B cell (primary cell): Measurements from ENCODE around the gene LCE1E. TPM values are rescaled to one million over a fixed set of nuclear protein-coding genes. Genes with fewer than 3 reads are reported as not detected.

Experiments used
- ATAC-seq: fragments of 200-7000 bp; cut with Tn5 transposase; one replicate; pipeline ENCODE4 v1.10.0; 2021; ENCODE audit warnings: low read depth, mild to moderate bottlenecking, moderate number of reproducible peaks, moderate library complexity
- CTCF ChIA-PET: fragments of 350-600 bp; sonication (Branson Sonifier 250); formaldehyde crosslinking; loops from one replicate; lab custom pipeline; 2021; ENCODE audit warnings: antibody characterized with exemption, inconsistent platforms; lab: Charles Lee
- POLR2A ChIA-PET: fragments of 350-600 bp; sonication (Branson Sonifier 250); formaldehyde crosslinking; loops from one replicate; lab custom pipeline; 2021; ENCODE audit warnings: antibody characterized with exemption; lab: Charles Lee
- DNase-seq: peaks from one replicate; pipeline ENCODE4 v3.0.0; 2013
- H2AFZ ChIP-seq: 2 replicates; pipeline ENCODE4 v1.6.1; 2012; ENCODE audit warnings: mild to moderate bottlenecking, low read depth, low read length; ENCODE audit not compliant: insufficient read depth, poor library complexity, severe bottlenecking
- H3K27ac ChIP-seq, 2 donors: 1 replicate in 1 of 2; 2 replicates in 1 of 2; pipeline ENCODE4 v1.5.1; 2012 to 2013; ENCODE audit warnings: low read length in 2 of 2, mild to moderate bottlenecking in 2 of 2, moderate library complexity in 1 of 2
- H3K27me3 ChIP-seq, 4 experiments: fragments of 200-600 bp in 1 of 4; sonication (generic) in 1 of 4; replicated peaks in 1 of 4; 1 replicate in 2 of 4; 2 replicates in 2 of 4; pipeline versions ENCODE4 v1.6.1 to v1.7.0; 2013 to 2016; ENCODE audit warnings: low read length in 3 of 4, mild to moderate bottlenecking in 2 of 4, mixed read lengths in 1 of 4, moderate library complexity in 1 of 4; ENCODE audit not compliant: insufficient read depth in 4 of 4, control insufficient read depth in 3 of 4; ENCODE audit errors: control extremely low read depth in 1 of 4
- H3K36me3 ChIP-seq, 2 experiments: replicated peaks in 1 of 2; 1 replicate in 1 of 2; 2 replicates in 1 of 2; pipeline versions ENCODE4 v1.6.1 to v1.7.1; 2013; ENCODE audit warnings: low read length in 1 of 2; ENCODE audit not compliant: insufficient read depth in 2 of 2, control insufficient read depth in 1 of 2; ENCODE audit errors: control extremely low read depth in 1 of 2, extremely low read depth in 1 of 2
- H3K4me1 ChIP-seq, 2 donors: fragments of 200-600 bp in 1 of 2; sonication (generic) in 1 of 2; 1 replicate in 1 of 2; 2 replicates in 1 of 2; pipeline versions ENCODE4 v1.5.1 to v1.6.1; 2013 to 2017; ENCODE audit warnings: low read length in 2 of 2; ENCODE audit not compliant: control insufficient read depth in 2 of 2, insufficient read depth in 2 of 2
- H3K4me2 ChIP-seq: replicated peaks from 2 replicates; pipeline ENCODE3; 2012; ENCODE audit warnings: mild to moderate bottlenecking, low read depth, low read length; ENCODE audit not compliant: poor library complexity, severe bottlenecking
- H3K4me3 ChIP-seq, 5 experiments: fragments of 200-600 bp in 1 of 5; sonication (generic) in 1 of 5; 1 replicate in 3 of 5; 2 replicates in 2 of 5; pipeline versions ENCODE4 v1.5.1 to v1.7.0; 2011 to 2016; ENCODE audit warnings: low read length in 4 of 5, mild to moderate bottlenecking in 4 of 5, low read depth in 2 of 5, control low read depth in 1 of 5, moderate library complexity in 1 of 5; ENCODE audit not compliant: insufficient read depth in 1 of 5; ENCODE audit errors: control extremely low read depth in 1 of 5, extremely low read depth in 1 of 5
- H3K79me2 ChIP-seq: fragments of 200-600 bp; sonication (generic); one replicate; pipeline ENCODE4 v1.6.0; 2016; ENCODE audit warnings: low read length; ENCODE audit not compliant: control insufficient read depth, insufficient read depth
- H3K9ac ChIP-seq: fragments of 200-600 bp; sonication (generic); 2 replicates; pipeline ENCODE4 v1.6.1; 2017; ENCODE audit warnings: mild to moderate bottlenecking, low read length, moderate library complexity
- H3K9me3 ChIP-seq, 3 donors: one replicate each; pipeline versions ENCODE4 v1.6.1 to v1.7.1; 2013; ENCODE audit warnings: low read length in 2 of 3; ENCODE audit not compliant: control insufficient read depth in 2 of 3, insufficient read depth in 1 of 3; ENCODE audit errors: control extremely low read depth in 1 of 3
- H4K20me1 ChIP-seq: 2 replicates; pipeline ENCODE4 v1.6.0; 2012; ENCODE audit warnings: mild to moderate bottlenecking, low read length; ENCODE audit not compliant: insufficient read depth, control insufficient read depth, poor library complexity, severe bottlenecking
- H3K27ac Mint-ChIP-seq: one replicate; pipeline ENCODE4 v1.8.0; 2021; ENCODE audit warnings: mixed read lengths
- H3K27me3 Mint-ChIP-seq: one replicate; pipeline ENCODE4 v1.8.0; 2021; ENCODE audit warnings: mixed read lengths
- H3K4me1 Mint-ChIP-seq: one replicate; pipeline ENCODE4 v1.8.0; 2021; ENCODE audit warnings: mixed read lengths
- H3K4me3 Mint-ChIP-seq: one replicate; pipeline ENCODE4 v1.8.0; 2021; ENCODE audit warnings: mixed read lengths
- H3K9me3 Mint-ChIP-seq: one replicate; pipeline ENCODE4 v1.8.0; 2022; ENCODE audit warnings: mixed read lengths; ENCODE audit not compliant: insufficient read depth
- EZH2 ChIP-seq: IDR thresholded peaks from 2 replicates; pipeline ENCODE4 v1.6.1; 2012; ENCODE audit warnings: borderline replicate concordance, low read depth, mild to moderate bottlenecking, moderate library complexity, low read length; ENCODE audit not compliant: insufficient read depth, poor library complexity, severe bottlenecking
- WGBS: methylation state at CpG from one replicate; pipeline ENCODE4 v1.1.5; 2013; ENCODE audit warnings: missing lambda C conversion rate; ENCODE audit not compliant: insufficient coverage; 5-methylcytosine and 5-hydroxymethylcytosine counted together
- intact Hi-C: fragments of 100-400 bp; cut with micrococcal nuclease; formaldehyde crosslinking; loops from one replicate; pipeline ENCODE4 v1.10.0; 2022
- polyA plus RNA-seq: library from polyadenylated mRNA; depleted of rRNA; stranded (reverse); fragments of >200 nt; gene quantifications from 2 replicates; pipeline ENCODE4 v1.2.3, GENCODE V29; 2012
- total RNA-seq, 2 donors: library from RNA; stranded (reverse); fragments of 120-200 nt in 1 of 2; gene quantifications; 1 replicate in 1 of 2; 2 replicates in 1 of 2; pipeline versions ENCODE4 v1.2.3 to v1.2.4, GENCODE V29; 2013 to 2022
- TF ChIP-seq, protein P1 (sequence below): fragments of 200-600 bp; IDR thresholded peaks from one replicate; pipeline ENCODE4 v1.8.0; 2022; ENCODE audit warnings: antibody characterized with exemption, mild to moderate bottlenecking

The LCE1E gene
- total and polyA plus RNA-seq, 2 donors (not counting 1 experiment from before 2014, with no cell fraction given): not detected

DNA sequence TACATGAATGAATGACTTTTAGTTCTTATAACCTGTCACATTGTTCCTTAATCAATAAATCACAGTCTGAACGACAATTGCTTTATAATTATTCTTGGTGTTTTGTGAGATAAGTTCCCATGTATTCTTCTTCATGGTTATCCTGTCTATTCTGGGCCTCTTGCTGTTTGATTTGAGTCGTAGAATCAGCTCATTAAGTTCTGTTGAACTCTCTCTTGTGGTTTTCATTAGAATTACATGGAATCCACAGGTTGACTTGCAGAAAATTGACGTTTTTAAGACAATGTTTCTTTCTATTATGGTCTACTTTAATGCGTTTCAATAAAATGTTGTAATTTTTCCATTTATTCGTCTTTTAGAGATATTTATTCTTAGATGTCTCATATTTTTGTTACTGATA, 37.2 kb downstream of the LCE1E start:
- H3K9me3 ChIP-seq: no peaks in the 10 kb centered on the region
- POLR2A ChIA-PET: no interaction called here
- no peak overlapping the region for H3K4me3 ChIP-seq
- DNase-seq (no peak), ATAC-seq (no peak)
- H3K79me2 ChIP-seq: no peaks in the 10 kb centered on the region
- peaks cover 4% of the 10 kb centered on the region in 2 donors for H3K4me1 ChIP-seq
- Mint-ChIP-seq H3K4me1 (peaks cover 6% of the 10 kb centered on the region), H3K9me3 (no peaks in the 10 kb centered on the region), H3K27ac (no peak overlapping the region), H3K27me3 (peaks cover 26% of the 10 kb centered on the region), H3K4me3 (no peak overlapping the region)
- CTCF ChIA-PET: no interaction called here
- peaks cover 0 to 8% (median 5%) of the 10 kb centered on the region in 4 experiments for H3K27me3 ChIP-seq
- no peak overlapping the region for H3K9ac ChIP-seq
- intact Hi-C loops: no loop called here
- TF ChIP-seq, protein P1, sequence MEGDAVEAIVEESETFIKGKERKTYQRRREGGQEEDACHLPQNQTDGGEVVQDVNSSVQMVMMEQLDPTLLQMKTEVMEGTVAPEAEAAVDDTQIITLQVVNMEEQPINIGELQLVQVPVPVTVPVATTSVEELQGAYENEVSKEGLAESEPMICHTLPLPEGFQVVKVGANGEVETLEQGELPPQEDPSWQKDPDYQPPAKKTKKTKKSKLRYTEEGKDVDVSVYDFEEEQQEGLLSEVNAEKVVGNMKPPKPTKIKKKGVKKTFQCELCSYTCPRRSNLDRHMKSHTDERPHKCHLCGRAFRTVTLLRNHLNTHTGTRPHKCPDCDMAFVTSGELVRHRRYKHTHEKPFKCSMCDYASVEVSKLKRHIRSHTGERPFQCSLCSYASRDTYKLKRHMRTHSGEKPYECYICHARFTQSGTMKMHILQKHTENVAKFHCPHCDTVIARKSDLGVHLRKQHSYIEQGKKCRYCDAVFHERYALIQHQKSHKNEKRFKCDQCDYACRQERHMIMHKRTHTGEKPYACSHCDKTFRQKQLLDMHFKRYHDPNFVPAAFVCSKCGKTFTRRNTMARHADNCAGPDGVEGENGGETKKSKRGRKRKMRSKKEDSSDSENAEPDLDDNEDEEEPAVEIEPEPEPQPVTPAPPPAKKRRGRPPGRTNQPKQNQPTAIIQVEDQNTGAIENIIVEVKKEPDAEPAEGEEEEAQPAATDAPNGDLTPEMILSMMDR: no peak
- TF ChIP-seq EZH2: no peak
- no peak overlapping the region for H3K27ac ChIP-seq
- no peak overlapping the region for H3K4me2 ChIP-seq
- H3K36me3 ChIP-seq: no peaks in the 10 kb centered on the region
- WGBS: no CpG with 5 or more reads among the region's 5 CpGs
- H4K20me1 ChIP-seq: no peaks in the 10 kb centered on the region
- H2AFZ ChIP-seq: no peak overlapping the region

DNA sequence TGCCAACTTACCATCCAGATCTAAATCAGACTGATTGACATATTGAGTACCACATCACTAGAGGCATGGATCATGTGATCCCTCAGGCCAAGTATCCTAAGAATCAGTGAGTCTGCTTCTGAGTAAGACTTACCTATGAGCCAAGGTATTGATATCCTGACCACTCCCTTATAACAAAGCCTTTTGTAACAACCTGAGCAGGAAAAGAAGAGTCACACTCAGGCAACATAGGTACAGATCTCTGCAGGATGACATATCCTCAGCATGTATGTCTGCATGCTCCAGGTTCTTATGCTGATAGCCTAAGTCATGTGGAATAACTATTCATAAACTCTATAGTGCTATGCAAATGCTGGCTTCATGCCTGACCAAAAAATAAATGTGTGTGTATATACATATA, 38.9 kb downstream of the LCE1E start:
- Mint-ChIP-seq H3K4me1 (peaks cover 6% of the 10 kb centered on the region), H3K27ac (no peak overlapping the region), H3K4me3 (no peak overlapping the region), H3K27me3 (peaks cover 35% of the 10 kb centered on the region), H3K9me3 (no peaks in the 10 kb centered on the region)
- Histone ChIP-seq H2AFZ (no peak overlapping the region), H3K9me3 (no peaks in the 10 kb centered on the region), H3K9ac (no peak overlapping the region), H3K4me3 (no peak overlapping the region), H3K4me1 (peaks cover 4% of the 10 kb centered on the region in 2 donors), H3K79me2 (no peaks in the 10 kb centered on the region), H3K27ac (no peak overlapping the region), H3K36me3 (no peaks in the 10 kb centered on the region), H3K27me3 (peaks cover 0 to 12% (median 5%) of the 10 kb centered on the region in 4 experiments), H3K4me2 (no peak overlapping the region), H4K20me1 (no peaks in the 10 kb centered on the region)
- no peak for DNase-seq
- no peak for TF ChIP-seq EZH2
- TF ChIP-seq, protein P1: no peak
- CTCF ChIA-PET: no interaction called here
- ATAC-seq: no peak
- POLR2A ChIA-PET: no interaction called here
- intact Hi-C loops: no loop called here
